ENCODE measurements around the gene MT1G. TPM values are rescaled to one million over a fixed set of nuclear protein-coding genes. Genes with fewer than 3 reads are reported as not detected.
"Not testable (repeated sequence)": the region's sequence is repeated elsewhere in the genome, so short reads cannot be mapped to it uniquely, and the experiment has no call there.

Gene MT1G
- polyA plus RNA-seq, 1 donor, result not detected

- DNase-seq (ENCODE audit: low read depth), result no peak
Observed at GRCh38 chr16:56637814-56638750, 29.8 kb downstream of the MT1G start, which contains the start of gene MT1A. Gene MT1A (plus strand): TSS chr16:56638666. CDS start chr16:56638739, 73 bp downstream.

GRCh38 chr16:56636616-56637413, 31.1 kb downstream of the MT1G start:
- no peak for DNase-seq (ENCODE audit: low read depth)

DNA sequence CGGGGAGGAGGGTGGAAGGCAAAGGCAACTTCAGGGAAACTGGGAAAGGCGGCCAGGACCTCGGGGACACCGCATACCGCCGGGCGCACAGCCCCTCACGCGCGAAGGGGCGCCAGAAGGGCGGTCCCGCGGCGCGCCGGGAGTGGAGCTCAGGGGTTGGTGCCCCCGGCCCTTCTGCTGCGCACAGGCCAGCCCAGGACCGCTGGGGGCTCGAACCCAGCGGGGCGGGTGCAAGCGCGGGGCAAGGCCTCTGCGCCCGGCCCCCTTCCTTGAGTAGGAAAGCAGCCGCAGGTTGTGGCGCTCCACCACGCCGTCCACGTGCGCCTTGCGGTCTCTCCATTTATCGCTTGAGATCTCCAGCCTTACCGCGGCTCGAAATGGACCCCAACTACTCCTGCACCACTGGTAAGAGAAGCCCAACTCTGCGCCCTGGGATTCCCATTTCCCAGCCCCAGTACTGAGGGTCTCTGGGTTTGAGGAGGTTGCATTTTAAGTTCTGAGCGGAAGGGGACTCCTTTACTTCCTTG, 32.4 kb downstream of the MT1G start:
- DNase-seq (ENCODE audit: low read depth), result no peak

DNA sequence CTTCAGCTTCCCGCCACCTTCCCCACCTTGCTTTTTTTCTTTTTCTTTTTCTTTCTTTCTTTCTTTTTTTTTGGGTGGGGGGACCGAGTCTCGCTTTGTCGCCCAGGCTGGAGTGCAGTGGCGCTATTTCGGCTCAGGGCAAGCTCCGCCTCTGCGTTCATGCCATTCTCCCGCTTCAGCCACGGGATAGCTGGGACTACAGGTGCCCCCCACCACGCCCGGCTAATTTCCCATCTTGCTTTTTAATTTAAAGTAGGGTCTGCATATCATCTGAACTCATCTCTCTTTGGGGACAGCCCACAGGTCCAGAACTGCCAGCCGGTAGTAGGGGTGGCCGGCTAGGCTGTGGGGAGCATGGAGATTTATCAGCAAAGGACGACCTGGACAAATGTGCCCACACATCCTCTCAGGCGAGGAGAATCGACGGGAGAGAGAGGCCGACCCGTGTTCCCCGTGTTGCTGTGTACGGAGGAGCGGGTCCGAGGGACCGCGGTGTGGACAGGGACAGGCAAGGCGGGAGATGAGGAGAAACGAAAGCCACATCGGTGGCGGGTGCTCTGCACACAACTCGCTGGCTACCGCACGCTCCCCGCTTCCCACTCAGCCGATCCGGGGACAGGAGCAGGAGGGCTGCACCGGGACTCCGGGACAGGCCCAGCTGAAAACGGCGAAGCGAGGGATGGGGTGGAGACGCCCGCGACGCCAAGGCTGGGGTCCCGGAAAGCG, 33.0 kb downstream of the MT1G start:
- DNase-seq (ENCODE audit: low read depth), result no peak

- DNase-seq (ENCODE audit: low read depth), result no peak
Observed at GRCh38 chr16:56633535-56633934, 34.3 kb downstream of the MT1G start.

DNA sequence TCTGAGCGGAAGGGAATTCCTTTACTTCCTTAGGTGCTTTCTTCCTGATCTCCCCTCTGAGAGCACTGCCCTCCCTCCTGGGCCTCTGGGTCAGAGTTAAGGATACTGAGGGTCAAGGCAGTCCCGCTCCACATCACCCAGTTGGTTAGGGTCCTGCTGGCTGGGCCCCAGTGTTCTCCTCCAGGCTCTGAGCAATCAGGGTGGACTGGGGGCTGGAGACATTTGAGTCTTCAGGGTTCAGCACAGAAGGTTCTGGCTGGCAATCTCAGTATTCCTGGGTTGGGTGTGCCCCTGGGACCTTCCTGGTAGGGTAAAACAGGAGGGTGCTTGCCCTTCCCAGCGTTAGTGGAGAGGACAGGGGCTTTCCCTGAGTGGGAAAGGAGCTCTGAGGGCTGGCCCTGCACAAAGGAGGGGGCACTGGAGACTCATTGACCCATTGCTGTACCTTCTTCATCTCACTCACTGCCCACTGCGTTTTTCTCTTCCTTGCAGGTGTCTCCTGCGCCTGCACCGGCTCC, 35.0 kb downstream of the MT1G start:
- no peak for DNase-seq (ENCODE audit: low read depth)

DNA sequence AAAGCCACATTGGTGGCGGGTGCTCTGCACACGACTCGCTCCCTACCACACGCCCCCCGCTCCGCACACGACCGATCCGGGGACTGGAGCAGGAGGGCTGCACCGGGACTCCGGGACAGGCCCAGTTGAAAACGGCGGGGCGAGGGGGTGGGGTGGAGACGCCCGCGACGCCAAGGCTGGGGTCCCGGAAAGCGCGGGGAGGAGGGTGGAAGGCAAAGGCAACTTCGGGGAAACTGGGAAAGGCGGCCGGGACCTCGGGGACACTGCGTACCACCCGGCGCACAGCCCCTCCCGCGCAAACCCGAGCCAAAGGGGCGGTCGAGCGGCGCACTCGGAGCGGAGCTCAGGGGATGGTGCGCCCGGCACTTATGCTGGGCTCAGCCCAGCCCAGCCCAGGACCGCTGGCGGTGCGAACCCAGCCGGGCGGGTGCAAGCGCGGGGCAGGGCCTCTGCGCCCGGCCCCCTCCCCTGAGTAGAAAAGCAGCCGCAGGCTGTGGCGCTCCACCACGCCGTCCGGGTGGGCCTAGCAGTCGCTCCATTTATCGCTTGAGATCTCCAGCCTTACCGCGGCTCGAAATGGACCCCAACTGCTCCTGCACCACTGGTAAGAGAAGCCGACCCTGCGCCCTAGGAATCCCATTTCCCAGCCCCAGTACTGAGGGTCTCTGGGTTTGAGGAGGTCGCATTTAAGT, 35.6 kb downstream of the MT1G start, which contains the start of gene MT1M:
MT1M (plus strand) TSS at position 504 of the 692 bp plus-strand sequence; CDS start at position 577, 73 bp downstream.
- no peak for DNase-seq (ENCODE audit: low read depth)

- DNase-seq (ENCODE audit: low read depth), result no peak
Observed at GRCh38 chr16:56631832-56632155, 36.1 kb downstream of the MT1G start.

- DNase-seq (ENCODE audit: low read depth), result no peak
Observed at GRCh38 chr16:56631197-56631596, 36.7 kb downstream of the MT1G start.

DNA sequence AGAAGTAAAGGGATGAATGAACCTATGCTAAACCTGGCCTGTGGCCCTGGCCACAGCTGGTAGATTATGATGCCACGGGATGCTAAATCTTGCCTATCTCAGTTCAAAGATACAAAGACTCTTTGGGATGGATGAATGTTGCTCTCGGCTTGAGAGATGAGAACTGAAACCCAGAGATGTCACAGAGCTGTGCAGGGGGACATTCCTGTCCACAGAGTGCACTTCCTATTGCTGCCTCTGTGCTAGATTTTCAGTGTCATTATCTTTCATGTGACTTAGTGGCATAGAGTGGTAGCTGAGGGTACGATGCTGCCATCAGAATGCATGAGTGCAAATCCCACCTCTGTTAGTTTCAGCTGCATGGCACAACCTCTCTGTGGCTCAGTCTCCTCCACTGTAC, 37.7 kb downstream of the MT1G start:
- no peak for DNase-seq (ENCODE audit: low read depth)

GRCh38 chr16:56629531-56629930, 38.3 kb downstream of the MT1G start:
- DNase-seq (ENCODE audit: low read depth), result no peak

GRCh38 chr16:56628486-56629350, 39.1 kb downstream of the MT1G start:
- no peak for DNase-seq (ENCODE audit: low read depth)

DNA sequence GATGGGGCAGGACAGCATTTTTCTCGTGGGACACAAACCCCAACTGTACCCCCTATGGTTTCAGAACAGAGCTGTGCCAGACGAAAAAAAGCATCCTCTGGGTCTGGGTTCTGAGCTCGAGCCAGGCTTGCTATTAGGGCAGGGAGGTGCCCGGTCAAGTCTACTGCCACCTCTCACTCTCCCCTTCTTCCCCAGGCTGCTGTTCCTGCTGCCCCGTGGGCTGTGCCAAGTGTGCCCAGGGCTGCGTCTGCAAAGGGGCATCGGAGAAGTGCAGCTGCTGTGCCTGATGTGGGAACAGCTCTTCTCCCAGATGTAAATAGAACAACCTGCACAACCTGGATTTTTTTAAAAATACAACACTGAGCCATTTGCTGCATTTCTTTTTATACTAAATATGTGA, 41.2 kb downstream of the MT1G start:
- no peak for DNase-seq (ENCODE audit: low read depth)

GRCh38 chr16:56625943-56626654, 41.8 kb downstream of the MT1G start:
- no peak for DNase-seq (ENCODE audit: low read depth)

DNA sequence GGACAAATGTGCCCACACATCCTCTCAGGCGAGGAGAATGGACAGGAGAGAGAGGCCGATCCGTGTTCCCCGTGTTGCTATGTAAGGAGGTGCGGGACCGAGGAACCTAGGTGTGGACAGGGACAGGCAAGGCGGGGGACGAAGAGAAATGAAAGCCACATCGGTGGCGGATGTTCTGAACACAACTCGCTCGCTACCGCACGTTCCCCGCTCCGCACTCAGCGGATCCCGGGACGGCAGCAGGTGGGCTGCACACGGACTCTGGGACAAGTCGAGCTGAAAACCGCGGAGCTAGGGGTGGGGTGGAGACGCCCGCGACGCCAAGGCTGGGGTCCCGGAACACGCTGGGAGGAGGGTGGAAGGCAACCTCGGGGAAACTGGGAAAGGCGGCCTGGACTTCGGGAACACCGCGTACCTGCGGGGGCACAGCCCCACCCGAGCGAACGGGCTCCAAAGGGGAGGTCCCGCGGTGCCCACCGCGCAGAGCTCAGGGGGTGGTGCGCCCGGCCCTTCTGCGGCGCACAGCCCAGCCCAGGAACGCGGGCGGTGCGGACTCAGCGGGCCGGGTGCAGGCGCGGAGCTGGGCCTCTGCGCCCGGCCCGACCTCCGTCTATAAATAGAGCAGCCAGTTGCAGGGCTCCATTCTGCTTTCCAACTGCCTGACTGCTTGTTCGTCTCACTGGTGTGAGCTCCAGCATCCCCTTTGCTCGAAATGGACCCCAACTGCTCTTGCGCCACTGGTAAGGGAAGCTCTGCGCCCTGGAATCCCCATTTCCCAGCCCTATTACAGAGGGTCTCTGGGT, 42.5 kb downstream of the MT1G start, which contains the start of gene MT1E:
MT1E (plus strand) TSS at position 642 of the 803 bp plus-strand sequence; CDS start at position 713, 71 bp downstream.
- no peak for DNase-seq (ENCODE audit: low read depth)

DNA sequence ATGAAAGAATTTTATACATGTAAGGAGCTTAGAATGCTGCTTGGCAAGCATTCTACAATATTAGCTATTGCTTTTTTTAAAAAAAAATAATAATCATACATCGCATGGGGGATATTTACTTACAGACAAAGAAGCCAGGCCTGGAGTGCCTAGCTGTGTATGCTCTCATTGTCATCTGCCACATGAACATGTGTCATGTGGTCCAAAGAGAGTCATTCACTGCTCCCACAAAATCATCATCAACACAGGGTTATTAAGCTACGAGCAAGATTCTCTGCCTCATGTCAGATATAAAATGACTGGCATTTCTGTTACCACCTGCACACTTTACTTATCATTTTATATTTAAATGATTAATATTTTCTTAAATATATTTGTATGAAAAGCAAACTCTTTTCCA, 44.2 kb downstream of the MT1G start:
- no peak for DNase-seq (ENCODE audit: low read depth)

GRCh38 chr16:56623184-56623583, 44.7 kb downstream of the MT1G start:
- DNase-seq (ENCODE audit: low read depth), result not testable (repeated sequence)
